Measurements from ENCODE around the gene SMOC2.

- TF ChIP-seq CTCF (IDR thresholded peaks at IDR 0.05), result no peak
- no peak for TF ChIP-seq EP300 (IDR thresholded peaks at IDR 0.05)
These were observed 268.4 kb downstream of the SMOC2 start for GRCh38 chr6:168709390-168709789.
